ENCODE results near the gene SSBP3.

DNA sequence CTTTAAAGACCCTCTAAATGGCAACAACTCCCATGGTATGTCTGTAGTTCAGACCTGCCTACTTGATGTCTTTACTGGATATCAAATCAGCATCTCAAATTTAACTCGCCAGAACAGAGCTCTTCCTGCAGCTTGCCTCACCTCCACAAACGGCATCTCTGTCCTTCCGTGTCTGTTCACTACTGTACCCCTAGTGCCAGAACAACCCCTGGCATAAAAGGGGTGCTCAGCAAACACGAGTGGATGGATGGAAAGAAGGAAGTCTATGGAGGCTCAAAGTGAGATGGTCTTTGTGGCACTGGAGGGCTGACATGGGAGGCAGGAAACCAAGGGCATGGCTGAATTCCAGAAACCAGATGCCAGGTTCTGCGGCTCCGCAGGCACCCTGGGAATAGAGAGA lies 183.5 kb downstream of the SSBP3 start:
- TF ChIP-seq OVOL2 (CRISPR knock-in tag; IDR thresholded peaks at IDR 0.05; ENCODE audit: borderline replicate concordance) (no peak), FOXJ3 (CRISPR knock-in tag; IDR thresholded peaks at IDR 0.05; ENCODE audit: borderline replicate concordance) (no peak)
- TF ChIP-seq, protein P1, sequence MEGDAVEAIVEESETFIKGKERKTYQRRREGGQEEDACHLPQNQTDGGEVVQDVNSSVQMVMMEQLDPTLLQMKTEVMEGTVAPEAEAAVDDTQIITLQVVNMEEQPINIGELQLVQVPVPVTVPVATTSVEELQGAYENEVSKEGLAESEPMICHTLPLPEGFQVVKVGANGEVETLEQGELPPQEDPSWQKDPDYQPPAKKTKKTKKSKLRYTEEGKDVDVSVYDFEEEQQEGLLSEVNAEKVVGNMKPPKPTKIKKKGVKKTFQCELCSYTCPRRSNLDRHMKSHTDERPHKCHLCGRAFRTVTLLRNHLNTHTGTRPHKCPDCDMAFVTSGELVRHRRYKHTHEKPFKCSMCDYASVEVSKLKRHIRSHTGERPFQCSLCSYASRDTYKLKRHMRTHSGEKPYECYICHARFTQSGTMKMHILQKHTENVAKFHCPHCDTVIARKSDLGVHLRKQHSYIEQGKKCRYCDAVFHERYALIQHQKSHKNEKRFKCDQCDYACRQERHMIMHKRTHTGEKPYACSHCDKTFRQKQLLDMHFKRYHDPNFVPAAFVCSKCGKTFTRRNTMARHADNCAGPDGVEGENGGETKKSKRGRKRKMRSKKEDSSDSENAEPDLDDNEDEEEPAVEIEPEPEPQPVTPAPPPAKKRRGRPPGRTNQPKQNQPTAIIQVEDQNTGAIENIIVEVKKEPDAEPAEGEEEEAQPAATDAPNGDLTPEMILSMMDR (IDR thresholded peaks at IDR 0.05), result no peak
- TF ChIP-seq, protein P2, sequence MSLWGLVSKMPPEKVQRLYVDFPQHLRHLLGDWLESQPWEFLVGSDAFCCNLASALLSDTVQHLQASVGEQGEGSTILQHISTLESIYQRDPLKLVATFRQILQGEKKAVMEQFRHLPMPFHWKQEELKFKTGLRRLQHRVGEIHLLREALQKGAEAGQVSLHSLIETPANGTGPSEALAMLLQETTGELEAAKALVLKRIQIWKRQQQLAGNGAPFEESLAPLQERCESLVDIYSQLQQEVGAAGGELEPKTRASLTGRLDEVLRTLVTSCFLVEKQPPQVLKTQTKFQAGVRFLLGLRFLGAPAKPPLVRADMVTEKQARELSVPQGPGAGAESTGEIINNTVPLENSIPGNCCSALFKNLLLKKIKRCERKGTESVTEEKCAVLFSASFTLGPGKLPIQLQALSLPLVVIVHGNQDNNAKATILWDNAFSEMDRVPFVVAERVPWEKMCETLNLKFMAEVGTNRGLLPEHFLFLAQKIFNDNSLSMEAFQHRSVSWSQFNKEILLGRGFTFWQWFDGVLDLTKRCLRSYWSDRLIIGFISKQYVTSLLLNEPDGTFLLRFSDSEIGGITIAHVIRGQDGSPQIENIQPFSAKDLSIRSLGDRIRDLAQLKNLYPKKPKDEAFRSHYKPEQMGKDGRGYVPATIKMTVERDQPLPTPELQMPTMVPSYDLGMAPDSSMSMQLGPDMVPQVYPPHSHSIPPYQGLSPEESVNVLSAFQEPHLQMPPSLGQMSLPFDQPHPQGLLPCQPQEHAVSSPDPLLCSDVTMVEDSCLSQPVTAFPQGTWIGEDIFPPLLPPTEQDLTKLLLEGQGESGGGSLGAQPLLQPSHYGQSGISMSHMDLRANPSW (CRISPR knock-in tag; conservative IDR thresholded peaks at IDR 0.05; ENCODE audit: low read depth), result no peak
- TF ChIP-seq, protein P3, sequence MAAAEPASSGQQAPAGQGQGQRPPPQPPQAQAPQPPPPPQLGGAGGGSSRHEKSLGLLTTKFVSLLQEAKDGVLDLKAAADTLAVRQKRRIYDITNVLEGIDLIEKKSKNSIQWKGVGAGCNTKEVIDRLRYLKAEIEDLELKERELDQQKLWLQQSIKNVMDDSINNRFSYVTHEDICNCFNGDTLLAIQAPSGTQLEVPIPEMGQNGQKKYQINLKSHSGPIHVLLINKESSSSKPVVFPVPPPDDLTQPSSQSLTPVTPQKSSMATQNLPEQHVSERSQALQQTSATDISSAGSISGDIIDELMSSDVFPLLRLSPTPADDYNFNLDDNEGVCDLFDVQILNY (CRISPR knock-in tag; IDR thresholded peaks at IDR 0.05), result no peak
- TF ChIP-seq, protein P4, sequence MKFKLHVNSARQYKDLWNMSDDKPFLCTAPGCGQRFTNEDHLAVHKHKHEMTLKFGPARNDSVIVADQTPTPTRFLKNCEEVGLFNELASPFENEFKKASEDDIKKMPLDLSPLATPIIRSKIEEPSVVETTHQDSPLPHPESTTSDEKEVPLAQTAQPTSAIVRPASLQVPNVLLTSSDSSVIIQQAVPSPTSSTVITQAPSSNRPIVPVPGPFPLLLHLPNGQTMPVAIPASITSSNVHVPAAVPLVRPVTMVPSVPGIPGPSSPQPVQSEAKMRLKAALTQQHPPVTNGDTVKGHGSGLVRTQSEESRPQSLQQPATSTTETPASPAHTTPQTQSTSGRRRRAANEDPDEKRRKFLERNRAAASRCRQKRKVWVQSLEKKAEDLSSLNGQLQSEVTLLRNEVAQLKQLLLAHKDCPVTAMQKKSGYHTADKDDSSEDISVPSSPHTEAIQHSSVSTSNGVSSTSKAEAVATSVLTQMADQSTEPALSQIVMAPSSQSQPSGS (CRISPR knock-in tag; IDR thresholded peaks at IDR 0.05; ENCODE audit: borderline replicate concordance, low read depth), result no peak
- TF ChIP-seq, protein P5, sequence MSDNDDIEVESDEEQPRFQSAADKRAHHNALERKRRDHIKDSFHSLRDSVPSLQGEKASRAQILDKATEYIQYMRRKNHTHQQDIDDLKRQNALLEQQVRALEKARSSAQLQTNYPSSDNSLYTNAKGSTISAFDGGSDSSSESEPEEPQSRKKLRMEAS (CRISPR knock-in tag; IDR thresholded peaks at IDR 0.05), result no peak

Measured in WTC11 (cell line).